Measurements from ENCODE around the gene TAF1C. TPM values are rescaled to one million over a fixed set of nuclear protein-coding genes. Genes with fewer than 3 reads are reported as not detected.

TAF1C gene
- total RNA-seq, 2 donors from 2014 or later = 92.0 to 99.8 TPM

GRCh38 chr16:84159800-84160199, 27.1 kb downstream of the TAF1C start:
- no peak overlapping the region for H3K27ac Mint-ChIP-seq
- H3K27ac ChIP-seq (ENCODE audit: low read depth, low read length) = no peak overlapping the region
- TF ChIP-seq CTCF (conservative IDR thresholded peaks at IDR 0.05) = no peak
- no peaks in the 10 kb centered on the region for H3K36me3 Mint-ChIP-seq (ENCODE audit: low read depth)
- no peak overlapping the region for H3K4me3 ChIP-seq (ENCODE audit: low read length)
- no peaks in the 10 kb centered on the region for H3K9me3 ChIP-seq (ENCODE audit: control insufficient read depth, low read length)
- H3K4me3 Mint-ChIP-seq = no peak overlapping the region
- peaks cover 5% of the 10 kb centered on the region for H3K27me3 Mint-ChIP-seq (ENCODE audit: insufficient read depth)
- no peak overlapping the region for H3K9ac ChIP-seq (ENCODE audit: extremely low read depth, low read length, poor library complexity, severe bottlenecking)
- no peaks in the 10 kb centered on the region for H3K36me3 ChIP-seq (ENCODE audit: control insufficient read depth, insufficient read depth, low read length)
- no peaks in the 10 kb centered on the region for H3K9me3 Mint-ChIP-seq
- DNase-seq = no peak
- no CpG with 5 or more reads among the region's 1 CpG for WGBS, 2 experiments (ENCODE audit: insufficient coverage in 1 of 2, insufficient read length in 1 of 2)
- H3K4me1 ChIP-seq (ENCODE audit: control insufficient read depth, insufficient read depth, low read length) = no peaks in the 10 kb centered on the region
- H3K4me1 Mint-ChIP-seq = no peaks in the 10 kb centered on the region
- peaks cover 8% of the 10 kb centered on the region for H3K27me3 ChIP-seq (ENCODE audit: control insufficient read depth, insufficient read depth, low read length, poor library complexity, severe bottlenecking)

GRCh38 chr16:84159007-84159406, 27.9 kb downstream of the TAF1C start:
- H3K9me3 Mint-ChIP-seq = no peaks in the 10 kb centered on the region
- WGBS, 2 experiments (ENCODE audit: insufficient coverage in 1 of 2, insufficient read length in 1 of 2) = 57 to 87% methylated on average over 5 to 6 of the region's 9 CpGs
- no peaks in the 10 kb centered on the region for H3K36me3 Mint-ChIP-seq (ENCODE audit: low read depth)
- H3K27me3 Mint-ChIP-seq (ENCODE audit: insufficient read depth) = peaks cover 2% of the 10 kb centered on the region
- no peaks in the 10 kb centered on the region for H3K4me1 Mint-ChIP-seq
- Histone ChIP-seq H3K4me3 (ENCODE audit: low read length) (no peak overlapping the region), H3K36me3 (ENCODE audit: control insufficient read depth, insufficient read depth, low read length) (no peaks in the 10 kb centered on the region), H3K4me1 (ENCODE audit: control insufficient read depth, insufficient read depth, low read length) (no peaks in the 10 kb centered on the region), H3K9ac (ENCODE audit: extremely low read depth, low read length, poor library complexity, severe bottlenecking) (no peak overlapping the region), H3K27me3 (ENCODE audit: control insufficient read depth, insufficient read depth, low read length, poor library complexity, severe bottlenecking) (peaks cover under 1% of the 10 kb centered on the region), H3K27ac (ENCODE audit: low read depth, low read length) (no peak overlapping the region), H3K9me3 (ENCODE audit: control insufficient read depth, low read length) (no peaks in the 10 kb centered on the region)
- peak; percentile 33 for DNase-seq
- TF ChIP-seq CTCF (conservative IDR thresholded peaks at IDR 0.05) = no peak
- no peak overlapping the region for H3K4me3 Mint-ChIP-seq
- H3K27ac Mint-ChIP-seq = peak overlapping the region; percentile 28

- 85 to 93% methylated on average over 5 of the region's 5 CpGs for WGBS, 2 experiments (ENCODE audit: insufficient coverage in 1 of 2, insufficient read length in 1 of 2)
- Mint-ChIP-seq H3K36me3 (ENCODE audit: low read depth) (no peaks in the 10 kb centered on the region), H3K27me3 (ENCODE audit: insufficient read depth) (no peaks in the 10 kb centered on the region), H3K9me3 (no peaks in the 10 kb centered on the region), H3K27ac (no peak overlapping the region), H3K4me1 (no peaks in the 10 kb centered on the region), H3K4me3 (no peak overlapping the region)
- H3K9ac ChIP-seq (ENCODE audit: extremely low read depth, low read length, poor library complexity, severe bottlenecking) = no peak overlapping the region
- no peaks in the 10 kb centered on the region for H3K27me3 ChIP-seq (ENCODE audit: control insufficient read depth, insufficient read depth, low read length, poor library complexity, severe bottlenecking)
- no peaks in the 10 kb centered on the region for H3K9me3 ChIP-seq (ENCODE audit: control insufficient read depth, low read length)
- H3K36me3 ChIP-seq (ENCODE audit: control insufficient read depth, insufficient read depth, low read length) = no peaks in the 10 kb centered on the region
- no peak overlapping the region for H3K27ac ChIP-seq (ENCODE audit: low read depth, low read length)
- DNase-seq = no peak
- no peaks in the 10 kb centered on the region for H3K4me1 ChIP-seq (ENCODE audit: control insufficient read depth, insufficient read depth, low read length)
- TF ChIP-seq CTCF (conservative IDR thresholded peaks at IDR 0.05) = peak; percentile 48
- H3K4me3 ChIP-seq (ENCODE audit: low read length) = no peak overlapping the region
These were observed 30.5 kb downstream of the TAF1C start for GRCh38 chr16:84156342-84156784.
